H1 (cell line): Measurements from ENCODE around the gene ENTPD2. TPM values are rescaled to one million over a fixed set of nuclear protein-coding genes. Genes with fewer than 3 reads are reported as not detected.

Experiments
- CTCF ChIA-PET: fragments of 300-600 bp; sonication (Branson Sonifier 250); formaldehyde crosslinking; loops from one replicate; lab custom pipeline; 2021; ENCODE audit not compliant: partially characterized antibody; lab: Charles Lee
- POLR2A ChIA-PET: fragments of 300-600 bp; sonication (Branson Sonifier 250); formaldehyde crosslinking; loops from one replicate; lab custom pipeline; 2021; ENCODE audit warnings: inconsistent platforms; ENCODE audit not compliant: partially characterized antibody; lab: Charles Lee
- DNase-seq, 2 experiments: peaks; one replicate each; pipeline versions ENCODE4 v3.0.0 to v3.0.0-alpha.2; 2010 to 2022; ENCODE audit warnings: low spot score in 2 of 2, low read depth in 1 of 2, mixed read lengths in 1 of 2
- FAIRE-seq: peaks from 2 replicates; lab custom pipeline; 2011; peaks lifted over from hg19 to GRCh38; lab: Jason Lieb, UNC
- H2AFZ ChIP-seq: 2 replicates; pipeline ENCODE4 v1.8.1; 2012; ENCODE audit warnings: low read length, inconsistent platforms
- H2AK5ac ChIP-seq: 2 replicates; pipeline ENCODE4 v1.6.1; 2013; ENCODE audit warnings: low read depth, low read length
- H2BK120ac ChIP-seq: replicated peaks from 2 replicates; pipeline ENCODE3; 2013; ENCODE audit warnings: low read depth, low read length, inconsistent platforms
- H2BK12ac ChIP-seq: 2 replicates; pipeline ENCODE4 v1.6.1; 2013; ENCODE audit warnings: low read depth, low read length
- H2BK15ac ChIP-seq: 2 replicates; pipeline ENCODE4 v1.6.1; 2013; ENCODE audit warnings: low read length
- H2BK20ac ChIP-seq: 2 replicates; pipeline ENCODE4 v1.6.1; 2013; ENCODE audit warnings: low read length
- H2BK5ac ChIP-seq: 2 replicates; pipeline ENCODE4 v1.6.1; 2013; ENCODE audit warnings: low read depth, low read length
- H3K14ac ChIP-seq: 2 replicates; pipeline ENCODE4 v1.6.1; 2013; ENCODE audit warnings: inconsistent platforms; ENCODE audit not compliant: insufficient read length
- H3K18ac ChIP-seq: 2 replicates; pipeline ENCODE4 v1.6.1; 2013; ENCODE audit warnings: low read length; ENCODE audit errors: extremely low read depth
- H3K23ac ChIP-seq: 2 replicates; pipeline ENCODE4 v1.6.1; 2013; ENCODE audit warnings: inconsistent platforms; ENCODE audit not compliant: insufficient read length
- H3K23me2 ChIP-seq: 2 replicates; pipeline ENCODE4 v1.6.1; 2013; ENCODE audit warnings: low read depth, low read length
- H3K27ac ChIP-seq: 2 replicates; pipeline ENCODE4 v1.6.1; 2011; ENCODE audit warnings: low read depth, low read length, inconsistent platforms
- H3K27me3 ChIP-seq, 4 experiments: replicated peaks in 1 of 4; 1 replicate in 1 of 4; 2 replicates in 3 of 4; pipeline versions ENCODE4 v1.6.1 to v1.8.1; 2011 to 2013; ENCODE audit warnings: low read length in 3 of 4, mild to moderate bottlenecking in 3 of 4, inconsistent platforms in 2 of 4, mixed read lengths in 2 of 4, moderate library complexity in 1 of 4; ENCODE audit not compliant: control insufficient read depth in 3 of 4, insufficient read depth in 3 of 4; ENCODE audit errors: extremely low read depth in 1 of 4
- H3K36me3 ChIP-seq, 4 experiments: 2 replicates each; pipeline versions ENCODE4 v1.6.1 to v1.8.1; 2011 to 2013; ENCODE audit warnings: mild to moderate bottlenecking in 4 of 4, low read length in 3 of 4, moderate library complexity in 2 of 4, control low read depth in 1 of 4, inconsistent platforms in 1 of 4; ENCODE audit not compliant: insufficient read depth in 4 of 4, control insufficient read depth in 2 of 4
- H3K4ac ChIP-seq: replicated peaks from 2 replicates; pipeline ENCODE3; 2013; ENCODE audit warnings: low read length, low read depth, mixed read lengths, inconsistent platforms; ENCODE audit not compliant: insufficient read length
- H3K4me1 ChIP-seq, 4 experiments: replicated peaks in 1 of 4; 1 replicate in 1 of 4; 2 replicates in 3 of 4; pipeline versions ENCODE4 v1.6.1 to v1.8.1; 2011 to 2013; ENCODE audit warnings: low read length in 3 of 4, inconsistent platforms in 2 of 4, mixed read lengths in 1 of 4; ENCODE audit not compliant: insufficient read depth in 4 of 4, control insufficient read depth in 3 of 4
- H3K4me2 ChIP-seq, 2 experiments: 2 replicates each; pipeline versions ENCODE4 v1.6.1 to v1.8.1; 2011 to 2013; ENCODE audit warnings: low read depth in 2 of 2, low read length in 2 of 2, control low read depth in 1 of 2, inconsistent platforms in 1 of 2, mild to moderate bottlenecking in 1 of 2; ENCODE audit not compliant: insufficient read depth in 1 of 2
- H3K4me3 ChIP-seq, 4 experiments: fragments of 200-600, 300-600 bp in 1 of 4; sonication (generic), shearing (Covaris generic), sonication (Bioruptor Twin) in 1 of 4; 2 replicates each; pipeline versions ENCODE4 v1.5.1 to v1.8.1; 2011 to 2016; ENCODE audit warnings: low read length in 4 of 4, low read depth in 3 of 4, control low read depth in 2 of 4, inconsistent platforms in 2 of 4, mild to moderate bottlenecking in 2 of 4, mixed read lengths in 1 of 4, moderate library complexity in 1 of 4; ENCODE audit not compliant: insufficient read depth in 2 of 4; ENCODE audit errors: extremely low read depth in 1 of 4
- H3K56ac ChIP-seq: replicated peaks from 2 replicates; pipeline ENCODE3; 2013; ENCODE audit warnings: low read depth, mild to moderate bottlenecking, mixed read lengths, low read length, inconsistent platforms; ENCODE audit not compliant: insufficient read length
- H3K79me1 ChIP-seq: 2 replicates; pipeline ENCODE4 v1.6.1; 2013; ENCODE audit warnings: low read depth, low read length, control low read depth
- H3K79me2 ChIP-seq, 2 experiments: 2 replicates each; pipeline versions ENCODE4 v1.6.1 to v1.8.1; 2012 to 2013; ENCODE audit warnings: low read length in 2 of 2, mild to moderate bottlenecking in 2 of 2, inconsistent platforms in 1 of 2; ENCODE audit not compliant: insufficient read depth in 2 of 2, control insufficient read depth in 1 of 2
- H3K9ac ChIP-seq, 4 experiments: replicated peaks in 1 of 4; 1 replicate in 1 of 4; 2 replicates in 3 of 4; pipeline versions ENCODE4 v1.6.1 to v1.8.1; 2011 to 2013; ENCODE audit warnings: low read depth in 3 of 4, low read length in 3 of 4, control low read depth in 2 of 4, mild to moderate bottlenecking in 2 of 4, moderate library complexity in 2 of 4, inconsistent platforms in 1 of 4; ENCODE audit errors: extremely low read depth in 1 of 4
- H3K9me3 ChIP-seq, 2 experiments: 2 replicates each; pipeline versions ENCODE4 v1.6.1 to v1.8.1; 2012 to 2013; ENCODE audit warnings: mild to moderate bottlenecking in 2 of 2, moderate library complexity in 2 of 2, control low read depth in 1 of 2, inconsistent platforms in 1 of 2, low read depth in 1 of 2, low read length in 1 of 2, mixed read lengths in 1 of 2; ENCODE audit not compliant: insufficient read depth in 2 of 2
- H4K20me1 ChIP-seq, 2 experiments: replicated peaks in 1 of 2; 2 replicates each; pipeline versions ENCODE3 to v1.8.1; 2011 to 2013; ENCODE audit warnings: inconsistent platforms in 2 of 2, low read length in 2 of 2, mild to moderate bottlenecking in 1 of 2; ENCODE audit not compliant: insufficient read depth in 2 of 2, control insufficient read depth in 1 of 2
- H4K5ac ChIP-seq: 2 replicates; pipeline ENCODE4 v1.6.1; 2013; ENCODE audit warnings: low read length, low read depth, mixed read lengths, inconsistent platforms; ENCODE audit not compliant: insufficient read length
- H4K8ac ChIP-seq: 2 replicates; pipeline ENCODE4 v1.8.0; 2013; ENCODE audit warnings: mild to moderate bottlenecking, moderate library complexity, low read length, inconsistent platforms; ENCODE audit not compliant: insufficient read depth; ENCODE audit errors: extremely low read depth
- H4K91ac ChIP-seq: replicated peaks from 2 replicates; pipeline ENCODE3; 2013; ENCODE audit warnings: low read length, mixed read lengths, inconsistent platforms; ENCODE audit not compliant: insufficient read length
- KDM5A ChIP-seq: fragments of 200-600 bp; IDR thresholded peaks from 2 replicates; pipeline ENCODE4 v1.7.1; 2012; ENCODE audit warnings: mild to moderate bottlenecking, low read length, inconsistent platforms, mixed read lengths
- SP4 ChIP-seq: IDR thresholded peaks from 2 replicates; pipeline ENCODE4 v1.6.1; 2012; ENCODE audit warnings: low read length, inconsistent platforms
- WGBS, 2 experiments: shearing (Covaris generic) in 1 of 2; methylation state at CpG; one replicate each; pipeline versions ENCODE4 v1.1.6 to v1.1.7; 2013 to 2015; ENCODE audit warnings: low lambda C conversion rate in 2 of 2, mixed read lengths in 2 of 2, inconsistent platforms in 1 of 2, low coverage in 1 of 2, missing lambda C conversion rate in 1 of 2; ENCODE audit not compliant: insufficient replicate concordance in 2 of 2, insufficient coverage in 1 of 2, insufficient read length in 1 of 2; ENCODE audit errors: extremely low coverage in 1 of 2, missing lambda C conversion rate in 1 of 2; 5-methylcytosine and 5-hydroxymethylcytosine counted together
- polyA plus RNA-seq, 7 experiments: library from polyadenylated mRNA; depleted of rRNA in 3 of 7; stranded (reverse) in 5 of 7; unstranded in 2 of 7; fragments of >200 nt in 5 of 7; fragments of 200-250 nt in 2 of 7; gene quantifications; 1 replicate in 5 of 7; 2 replicates in 1 of 7; 4 replicates in 1 of 7; pipeline versions ENCODE4 v1.2.1 to v1.2.3, GENCODE V29; 2011 to 2013; ENCODE audit warnings: missing spikeins in 2 of 7, mixed read lengths in 2 of 7
- total RNA-seq: library from RNA; stranded (reverse); fragmentation: NEBNext Ultra II Directional; extraction: Animal tissue kit (Norgen Biotek cat#: 25700); gene quantifications from 2 replicates; pipeline ENCODE4 v1.2.1, GENCODE V29; 2021

Gene ENTPD2
- total and polyA plus RNA-seq, 2 of the 8 experiments (the other 6 are each of a cell fraction or from before 2014, with no cell fraction given), result 0.65 to 3.8 TPM

- no peak overlapping the region for H3K9ac ChIP-seq
- no peak overlapping the region for H2BK120ac ChIP-seq
- no peak overlapping the region for H3K27ac ChIP-seq
- H3K4me1 ChIP-seq, result peaks cover 0 to 20% (median 10%) of the 10 kb centered on the region in 4 experiments; a peak in 6 of 7 replicates
- H4K20me1 ChIP-seq, result peaks cover 0 to 7% of the 10 kb centered on the region in 2 experiments
- no peak overlapping the region for H4K91ac ChIP-seq
- H3K23me2 ChIP-seq, result peaks cover 22% of the 10 kb centered on the region; the same call in 1 of the 2 replicates
- no peak overlapping the region for H2BK15ac ChIP-seq
- no peak overlapping the region for H2BK5ac ChIP-seq
- no peaks in the 10 kb centered on the region for H3K79me2 ChIP-seq
- TF ChIP-seq SP4 (no peak), KDM5A (no peak)
- H3K36me3 ChIP-seq, result no peaks in the 10 kb centered on the region; a peak in 1 of 8 replicates
- no peak overlapping the region for H3K4me3 ChIP-seq
- peaks cover 14 to 39% (median 25%) of the 10 kb centered on the region in 4 experiments for H3K27me3 ChIP-seq
- H3K18ac ChIP-seq, result no peak overlapping the region
- H3K9me3 ChIP-seq, result no peaks in the 10 kb centered on the region
- no peak overlapping the region for H2BK12ac ChIP-seq
- no peak overlapping the region for H3K14ac ChIP-seq
- H2AK5ac ChIP-seq, result no peak overlapping the region
- DNase-seq, result no peak
- no peak overlapping the region for H4K8ac ChIP-seq
- no peak overlapping the region for H2AFZ ChIP-seq
- WGBS, 2 experiments, result 74% methylated on average over 8 of the region's 8 CpGs; no CpG with 5 or more reads in 1 of the 2 experiments
- no peak overlapping the region for H3K4ac ChIP-seq
- no peak overlapping the region for H4K5ac ChIP-seq
- H3K23ac ChIP-seq, result no peak overlapping the region
- H3K79me1 ChIP-seq, result no peaks in the 10 kb centered on the region
- POLR2A ChIA-PET, result interaction anchor here (0.7 to 1.2 kb wide), 2 partner anchors 13 to 66 kb away, joined by 3 read pairs; partner anchors contain the start of gene SAPCD2
- no peak for FAIRE-seq
- H3K56ac ChIP-seq, result no peak overlapping the region
- no peak overlapping the region for H2BK20ac ChIP-seq
- CTCF ChIA-PET, result interaction anchor here (0.8 to 2.2 kb wide), 7 partner anchors 13 to 154 kb away, joined by 3 to 13 read pairs (median 4); partner anchors contain the start of gene TMEM210
- H3K4me2 ChIP-seq, result no peak overlapping the region
Measured at GRCh38 chr9:137082925-137083290, 29.0 kb upstream of the ENTPD2 start.
